Right cardiac atrium (tissue), 5 donors: Measurements from ENCODE around the gene CLPX. TPM values are rescaled to one million over a fixed set of nuclear protein-coding genes. Genes with fewer than 3 reads are reported as not detected.
"Not testable (repeated sequence)": the region's sequence is repeated elsewhere in the genome, so short reads cannot be mapped to it uniquely, and the experiment has no call there.

Experiments used
- ATAC-seq, 2 donors: fragments of 200-7000 bp; cut with Tn5 transposase; one replicate each; pipeline versions ENCODE4 v1.8.0 to v1.9.1; 2020; ENCODE audit warnings: moderate library complexity in 2 of 2, mild to moderate bottlenecking in 1 of 2
- DNase-seq, 3 donors: peaks; one replicate each; pipeline ENCODE4 v3.0.0-alpha.2; 2020
- H3K27ac ChIP-seq: one replicate; pipeline ENCODE4 v1.5.1; 2013; ENCODE audit warnings: mild to moderate bottlenecking, low read length, control low read depth, moderate library complexity
- H3K27me3 ChIP-seq: one replicate; pipeline ENCODE4 v1.6.1; 2013; ENCODE audit not compliant: control insufficient read depth, insufficient read depth
- H3K4me1 ChIP-seq: one replicate; pipeline ENCODE4 v1.6.1; 2013; ENCODE audit warnings: low read length; ENCODE audit not compliant: control insufficient read depth, insufficient read depth
- H3K4me3 ChIP-seq: one replicate; pipeline ENCODE4 v1.5.1; 2013; ENCODE audit warnings: low read length, control low read depth
- H3K9me3 ChIP-seq: one replicate; pipeline ENCODE4 v1.6.1; 2013; ENCODE audit warnings: low read length; ENCODE audit not compliant: control insufficient read depth
- WGBS: extraction: QIAGEN DNeasy Blood & Tissue Kit; methylation state at CpG from one replicate; pipeline ENCODE4 v1.1.7; 2013; 5-methylcytosine and 5-hydroxymethylcytosine counted together
- intact Hi-C, 4 donors: fragments of 100-400 bp; cut with DNase I; formaldehyde crosslinking; loops; one replicate each; pipeline versions ENCODE4 v1.11.0 to v1.14.0; 2022 to 2023
- polyA plus RNA-seq: library from polyadenylated mRNA; stranded (reverse); fragments of 200-250 nt; gene quantifications from one replicate; pipeline ENCODE4 v1.2.3, GENCODE V29; 2013
- total RNA-seq, 4 donors: library from RNA; stranded (reverse); fragmentation: NEBNext Ultra II Directional; extraction: Animal tissue kit (Norgen Biotek cat#: 25700); gene quantifications; one replicate each; pipeline ENCODE4 v1.2.1, GENCODE V29; 2021
- donor health status: healthy with polysubstance abuse.
- donor health status: DM: no; HTN: yes; CAD: no.
- donor health status: DM: no; HTN: no; CAD: no.
- donor health status: DM: no; HTN: yes; CAD: no; lungs with severe emphysema.
- donor health status: DM: yes; HTN: yes; CAD: no.

The CLPX gene
- total and polyA plus RNA-seq, 5 donors: 15.6 to 51.2 (median 48.6) TPM

DNA sequence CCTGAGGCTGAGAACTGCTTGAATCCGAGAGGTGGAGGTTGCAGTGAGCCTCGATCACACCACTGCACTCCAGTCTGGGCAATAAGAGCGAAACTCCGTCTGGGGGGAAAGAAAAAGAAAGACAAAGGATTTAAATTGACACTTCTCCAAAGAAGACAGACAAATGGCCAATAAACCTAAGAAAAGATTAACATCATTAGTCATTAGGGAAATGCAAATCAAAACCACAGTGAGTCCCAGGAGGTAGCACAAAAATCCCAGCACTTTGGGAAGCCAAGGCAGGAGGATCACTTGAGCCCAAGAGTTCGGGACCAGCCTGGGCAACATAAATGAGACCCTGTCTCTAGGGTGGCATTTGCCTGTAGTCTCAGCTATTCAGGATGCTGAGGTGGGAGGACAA, 12.6 kb downstream of the CLPX start:
- no peaks in the 10 kb centered on the region for H3K4me1 ChIP-seq
- intact Hi-C loops: no loop called here
- no peaks in the 10 kb centered on the region for H3K27me3 ChIP-seq
- DNase-seq (no peak), ATAC-seq (no peak)
- no peaks in the 10 kb centered on the region for H3K9me3 ChIP-seq
- 92% methylated on average over 5 of the region's 5 CpGs for WGBS
- no peak overlapping the region for H3K4me3 ChIP-seq
- H3K27ac ChIP-seq: no peak overlapping the region

DNA sequence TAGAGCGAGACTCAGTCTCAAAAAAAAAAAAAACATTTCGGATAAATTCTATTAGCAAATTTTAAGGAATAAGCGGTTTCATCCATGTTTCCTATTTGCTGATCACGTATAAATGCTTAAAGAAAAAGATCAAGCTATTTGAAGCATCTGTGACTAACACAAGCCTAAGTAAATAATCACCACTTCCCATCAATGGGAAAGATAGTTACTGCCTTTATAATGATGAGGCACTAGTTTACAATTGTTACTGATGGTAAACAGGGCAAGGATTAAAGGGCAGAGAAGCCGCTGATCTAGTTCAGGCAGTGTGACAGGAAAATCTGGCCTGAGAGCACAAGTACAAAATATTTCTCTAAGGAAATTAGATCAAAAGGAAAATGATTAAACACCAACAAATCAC, 13.7 kb downstream of the CLPX start:
- Histone ChIP-seq H3K27ac (no peak overlapping the region), H3K4me3 (no peak overlapping the region), H3K9me3 (no peaks in the 10 kb centered on the region), H3K4me1 (no peaks in the 10 kb centered on the region), H3K27me3 (no peaks in the 10 kb centered on the region)
- 95% methylated on average over 5 of the region's 5 CpGs for WGBS
- intact Hi-C loops: no loop called here
- ATAC-seq: no peak
- DNase-seq: no peak

DNA sequence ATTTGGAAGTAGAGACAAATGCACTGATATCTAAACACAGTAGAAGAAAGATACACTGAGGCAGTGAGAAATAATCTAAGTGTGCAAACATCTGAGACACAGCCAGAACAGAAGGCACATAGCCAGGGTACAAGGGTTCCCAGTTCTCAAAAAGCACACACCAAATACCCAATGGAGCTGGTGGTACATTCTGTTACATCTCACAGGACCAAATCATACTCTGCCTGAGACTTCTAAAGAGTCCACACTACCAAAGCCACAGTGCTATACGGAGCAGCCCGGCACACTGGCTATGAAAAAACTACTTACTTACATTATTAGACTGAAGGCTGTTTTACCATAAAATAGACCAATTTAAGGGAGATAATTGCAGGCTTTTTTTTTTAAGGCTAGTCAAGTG, 19.3 kb downstream of the CLPX start:
- H3K27ac ChIP-seq: no peak overlapping the region
- intact Hi-C loops: no loop called here
- H3K27me3 ChIP-seq: no peaks in the 10 kb centered on the region
- H3K4me3 ChIP-seq: no peak overlapping the region
- DNase-seq (no peak), ATAC-seq (no peak)
- peaks cover 1% of the 10 kb centered on the region for H3K4me1 ChIP-seq
- H3K9me3 ChIP-seq: no peaks in the 10 kb centered on the region
- 96% methylated on average over 2 of the region's 2 CpGs for WGBS

DNA sequence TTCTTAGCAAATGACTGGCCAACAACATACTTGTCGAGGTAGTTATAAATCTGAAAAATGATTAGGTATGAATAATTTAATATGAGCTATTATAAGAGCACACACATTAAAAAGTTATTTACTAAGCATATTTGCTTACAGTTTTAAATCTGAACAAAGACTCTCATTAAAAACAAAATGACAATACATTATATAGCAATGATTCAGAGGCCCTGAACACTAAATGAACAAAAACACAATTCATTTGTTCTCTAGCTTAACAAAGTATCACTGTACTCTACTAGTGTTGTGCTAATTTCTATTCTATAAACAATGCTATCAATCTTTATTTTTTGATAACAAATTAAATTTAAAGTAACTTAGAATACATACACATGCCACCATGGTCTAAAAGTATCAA, 21.0 kb downstream of the CLPX start:
- Histone ChIP-seq H3K4me3 (no peak overlapping the region), H3K9me3 (no peaks in the 10 kb centered on the region), H3K27me3 (no peaks in the 10 kb centered on the region), H3K4me1 (peaks cover 1% of the 10 kb centered on the region), H3K27ac (no peak overlapping the region)
- DNase-seq (no peak), ATAC-seq (no peak)
- intact Hi-C loops: no loop called here
- WGBS: 82% methylated on average over 1 of the region's 1 CpG

DNA sequence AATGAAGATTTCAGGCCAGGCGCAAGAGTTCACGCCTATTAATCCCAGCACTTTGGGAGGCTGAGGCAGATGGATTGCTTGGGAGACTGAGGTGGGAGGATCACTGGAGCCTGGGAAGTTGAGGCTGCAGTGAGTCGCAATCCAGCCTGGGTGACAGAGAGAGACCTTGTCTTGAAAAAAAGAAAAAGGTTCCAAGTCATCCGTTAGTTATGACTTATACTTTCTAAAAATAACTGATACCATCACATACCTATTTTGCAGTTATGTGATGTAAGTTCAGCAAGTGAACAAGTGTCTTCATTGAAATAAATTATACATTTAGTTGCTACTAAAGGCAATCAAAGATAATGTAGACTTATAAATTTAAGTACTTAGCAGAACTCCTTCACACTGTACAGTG, 22.1 kb downstream of the CLPX start:
- Histone ChIP-seq H3K4me1 (peaks cover 1% of the 10 kb centered on the region), H3K27me3 (no peaks in the 10 kb centered on the region), H3K27ac (no peak overlapping the region), H3K9me3 (no peaks in the 10 kb centered on the region), H3K4me3 (no peak overlapping the region)
- DNase-seq: no peak
- ATAC-seq: no peak
- intact Hi-C loops: no loop called here
- 79% methylated on average over 4 of the region's 4 CpGs for WGBS

DNA sequence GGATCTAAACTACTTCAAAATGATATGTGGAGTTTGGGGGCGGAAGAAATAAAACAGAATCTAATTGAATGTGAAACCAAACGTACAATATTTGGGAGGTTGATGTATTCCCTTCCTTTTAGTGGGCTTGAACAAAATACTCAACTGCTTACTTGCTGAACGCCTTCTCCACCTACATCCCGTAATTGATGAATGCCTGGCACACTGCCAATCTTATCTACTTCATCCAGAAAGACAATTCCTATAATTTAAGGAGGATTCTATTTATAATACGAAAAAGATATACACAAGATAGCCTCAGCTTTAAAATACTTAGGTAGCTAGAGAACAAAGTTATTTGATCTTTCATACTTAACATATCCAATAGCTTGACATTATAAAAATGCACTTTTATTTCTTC, 28.4 kb downstream of the CLPX start:
- intact Hi-C loops: no loop called here
- Histone ChIP-seq H3K4me1 (no peaks in the 10 kb centered on the region), H3K27me3 (no peaks in the 10 kb centered on the region), H3K27ac (no peak overlapping the region), H3K9me3 (no peaks in the 10 kb centered on the region), H3K4me3 (no peak overlapping the region)
- DNase-seq: no peak
- WGBS: 63% methylated on average over 5 of the region's 5 CpGs
- ATAC-seq: no peak

GRCh38 chr15:65154720-65155119, 30.4 kb downstream of the CLPX start:
- Histone ChIP-seq H3K27ac (no peak overlapping the region), H3K27me3 (no peaks in the 10 kb centered on the region), H3K4me1 (no peaks in the 10 kb centered on the region), H3K9me3 (no peaks in the 10 kb centered on the region), H3K4me3 (no peak overlapping the region)
- DNase-seq (no peak), ATAC-seq (no peak)
- intact Hi-C loops: no loop called here
- 84% methylated on average over 6 of the region's 6 CpGs for WGBS

- ATAC-seq (no peak), DNase-seq (no peak)
- intact Hi-C loops: no loop called here
- 87% methylated on average over 3 of the region's 3 CpGs for WGBS
- no peak overlapping the region for H3K4me3 ChIP-seq
- no peak overlapping the region for H3K27ac ChIP-seq
- no peaks in the 10 kb centered on the region for H3K4me1 ChIP-seq
- H3K9me3 ChIP-seq: no peaks in the 10 kb centered on the region
- H3K27me3 ChIP-seq: no peaks in the 10 kb centered on the region
Measured at GRCh38 chr15:65147902-65148301, 37.2 kb downstream of the CLPX start.

DNA sequence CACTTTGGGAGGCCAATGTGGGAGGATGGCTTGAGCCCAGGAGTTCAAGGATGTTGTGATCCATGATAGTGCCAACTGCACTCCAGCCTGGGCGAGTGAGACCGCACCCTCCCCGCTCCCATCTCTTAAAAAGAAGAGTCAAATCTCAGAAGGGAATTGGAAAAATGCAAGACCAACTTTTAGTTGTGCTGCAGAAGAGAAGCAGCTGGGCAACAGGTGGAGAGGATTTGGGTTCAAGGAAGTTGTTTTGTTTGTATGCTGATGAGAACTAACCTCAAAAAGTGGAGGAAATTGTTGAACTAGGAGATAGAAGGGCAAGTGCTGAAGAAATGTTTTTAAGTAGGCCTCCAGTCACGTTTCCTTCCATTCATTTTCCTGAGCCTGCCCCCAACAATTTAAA, 38.7 kb downstream of the CLPX start:
- ATAC-seq (no peak), DNase-seq (peak in 1 of 3 donors; percentile 16)
- H3K27me3 ChIP-seq: no peaks in the 10 kb centered on the region
- 86% methylated on average over 4 of the region's 4 CpGs for WGBS
- intact Hi-C loops: no loop called here
- no peak overlapping the region for H3K4me3 ChIP-seq
- H3K9me3 ChIP-seq: no peaks in the 10 kb centered on the region
- H3K4me1 ChIP-seq: no peaks in the 10 kb centered on the region
- H3K27ac ChIP-seq: no peak overlapping the region

- intact Hi-C loops, H3K27ac ChIP-seq, H3K4me3 ChIP-seq, H3K9me3 ChIP-seq, DNase-seq, H3K27me3 ChIP-seq, H3K4me1 ChIP-seq, ATAC-seq: not testable (repeated sequence)
- 94% methylated on average over 6 of the region's 6 CpGs for WGBS
Measured at GRCh38 chr15:65138631-65139030, 46.5 kb downstream of the CLPX start.

- DNase-seq, H3K4me1 ChIP-seq, intact Hi-C loops, H3K9me3 ChIP-seq, H3K27me3 ChIP-seq, H3K4me3 ChIP-seq, ATAC-seq, H3K27ac ChIP-seq: not testable (repeated sequence)
- 94% methylated on average over 4 of the region's 4 CpGs for WGBS
Measured at GRCh38 chr15:65137893-65138292, 47.2 kb downstream of the CLPX start.

DNA sequence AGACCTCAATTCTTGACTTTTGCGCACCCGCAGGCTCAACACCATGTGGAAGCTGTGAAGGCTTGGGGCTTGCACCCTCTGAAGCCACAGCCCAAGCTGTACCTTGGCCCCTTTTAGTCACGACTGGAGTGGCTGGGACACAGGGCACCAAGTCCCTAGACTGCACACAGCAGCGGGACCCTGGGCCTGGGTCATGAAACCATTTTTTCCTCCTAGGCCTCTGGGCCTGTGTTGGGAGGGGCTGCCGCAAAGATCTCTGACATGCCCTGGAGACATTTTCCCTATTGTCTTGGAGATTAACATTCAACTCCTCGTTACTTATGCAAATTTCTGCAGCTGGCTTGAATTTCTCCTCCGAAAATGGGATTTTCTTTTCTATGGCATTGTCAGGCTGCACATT, 48.1 kb downstream of the CLPX start:
- H3K4me3 ChIP-seq, H3K27me3 ChIP-seq, H3K4me1 ChIP-seq, intact Hi-C loops, ATAC-seq, DNase-seq, H3K9me3 ChIP-seq, H3K27ac ChIP-seq: not testable (repeated sequence)
- WGBS: 92% methylated on average over 7 of the region's 7 CpGs
